SU-DHL-6 (cell line): Measurements from ENCODE around the gene DPYSL5.

Source experiments
- H2AFZ ChIP-seq: fragments of 200-600 bp; sonication (generic); 2 replicates; pipeline ENCODE4 v1.6.1; 2014; ENCODE audit warnings: low read depth, mild to moderate bottlenecking, moderate library complexity, mixed read lengths, antibody characterized with exemption, low read length; ENCODE audit not compliant: severe bottlenecking
- H3F3A ChIP-seq: fragments of 200-600 bp; shearing (Covaris generic); 2 replicates; pipeline ENCODE4 v1.6.0; 2016; ENCODE audit warnings: antibody characterized with exemption, mild to moderate bottlenecking; ENCODE audit not compliant: insufficient read depth
- H3K27ac ChIP-seq: fragments of 200-600 bp; sonication (generic); 2 replicates; pipeline ENCODE4 v1.5.1; 2016; ENCODE audit warnings: low read depth, mild to moderate bottlenecking, low read length, moderate library complexity, mixed read lengths
- H3K27me3 ChIP-seq: fragments of 200-600 bp; sonication (generic), shearing (Covaris generic); 2 replicates; pipeline ENCODE4 v1.6.0; 2014; ENCODE audit warnings: mild to moderate bottlenecking, low read length
- H3K36me3 ChIP-seq: fragments of 200-600 bp; sonication (generic); 2 replicates; pipeline ENCODE4 v1.6.1; 2014; ENCODE audit warnings: mild to moderate bottlenecking, low read length, mixed read lengths
- H3K4me2 ChIP-seq: fragments of 300-600, 200-600 bp; shearing (Covaris generic), sonication (generic); 2 replicates; pipeline ENCODE4 v1.6.0; 2014; ENCODE audit warnings: low read length, low read depth, mild to moderate bottlenecking; ENCODE audit not compliant: poor library complexity, severe bottlenecking
- H3K4me3 ChIP-seq: fragments of 200-600 bp; sonication (generic); 2 replicates; pipeline ENCODE4 v1.5.1; 2014; ENCODE audit warnings: antibody characterized with exemption, low read length, mild to moderate bottlenecking, mixed read lengths; ENCODE audit not compliant: insufficient read depth, poor library complexity, severe bottlenecking
- H3K79me2 ChIP-seq: fragments of 200-600 bp; sonication (generic); 2 replicates; pipeline ENCODE4 v1.6.1; 2014; ENCODE audit warnings: mild to moderate bottlenecking, low read length, moderate library complexity; ENCODE audit not compliant: insufficient read depth
- H3K9ac ChIP-seq: fragments of 200-600 bp; sonication (generic); 2 replicates; pipeline ENCODE4 v1.7.0; 2014; ENCODE audit warnings: mild to moderate bottlenecking, low read length
- H3K9me2 ChIP-seq: fragments of 200-600 bp; sonication (generic); replicated peaks from 2 replicates; pipeline ENCODE4 v1.6.1; 2014; ENCODE audit warnings: low read length; ENCODE audit not compliant: insufficient read depth
- H3K9me3 ChIP-seq: fragments of 200-600 bp; sonication (generic); 2 replicates; pipeline ENCODE4 v1.6.1; 2014; ENCODE audit warnings: low read length, mixed read lengths; ENCODE audit not compliant: insufficient read depth
- H4K20me1 ChIP-seq: fragments of 200-600 bp; sonication (generic); 2 replicates; pipeline ENCODE4 v1.6.1; 2014; ENCODE audit warnings: low read depth, mild to moderate bottlenecking, antibody characterized with exemption, low read length, moderate library complexity, mixed read lengths
- EZH2phosphoT487 ChIP-seq: fragments of 200-600 bp; sonication (generic), shearing (Covaris generic); conservative IDR thresholded peaks from 2 replicates; pipeline ENCODE4 v1.6.1; 2018; ENCODE audit warnings: mild to moderate bottlenecking, antibody characterized with exemption, low read length, moderate library complexity, mixed read lengths
- TF ChIP-seq, protein P1 (sequence below): fragments of 200-600 bp; sonication (generic); IDR thresholded peaks from one replicate; pipeline ENCODE4 v1.5.1; 2017; ENCODE audit warnings: antibody characterized with exemption, mild to moderate bottlenecking, low read length, moderate library complexity; ENCODE audit not compliant: insufficient read depth, poor library complexity, severe bottlenecking

DPYSL5 gene

DNA sequence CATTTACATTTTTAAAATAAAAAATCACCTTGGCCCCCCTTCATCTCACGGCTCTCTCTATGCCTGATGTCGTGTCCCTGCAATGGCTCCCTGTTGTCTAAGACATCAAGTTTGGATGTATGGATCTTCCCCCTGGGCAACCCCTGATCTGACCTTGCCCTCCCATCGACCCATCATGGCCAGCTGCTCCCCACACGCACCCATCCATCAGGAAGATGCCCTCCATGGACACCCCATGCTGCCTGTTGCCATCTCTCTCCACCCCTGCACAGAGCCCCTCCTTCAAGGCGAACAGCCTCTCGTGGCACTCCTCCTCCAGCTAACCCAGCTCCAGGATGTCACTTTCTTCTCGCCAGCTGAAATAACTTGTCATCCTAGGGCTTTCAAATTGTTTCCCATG is 59.5 kb downstream of the DPYSL5 start:
- no peaks in the 10 kb centered on the region for H4K20me1 ChIP-seq
- H3K9ac ChIP-seq: no peak overlapping the region
- H3K4me2 ChIP-seq: no peak overlapping the region
- TF ChIP-seq, protein P1, sequence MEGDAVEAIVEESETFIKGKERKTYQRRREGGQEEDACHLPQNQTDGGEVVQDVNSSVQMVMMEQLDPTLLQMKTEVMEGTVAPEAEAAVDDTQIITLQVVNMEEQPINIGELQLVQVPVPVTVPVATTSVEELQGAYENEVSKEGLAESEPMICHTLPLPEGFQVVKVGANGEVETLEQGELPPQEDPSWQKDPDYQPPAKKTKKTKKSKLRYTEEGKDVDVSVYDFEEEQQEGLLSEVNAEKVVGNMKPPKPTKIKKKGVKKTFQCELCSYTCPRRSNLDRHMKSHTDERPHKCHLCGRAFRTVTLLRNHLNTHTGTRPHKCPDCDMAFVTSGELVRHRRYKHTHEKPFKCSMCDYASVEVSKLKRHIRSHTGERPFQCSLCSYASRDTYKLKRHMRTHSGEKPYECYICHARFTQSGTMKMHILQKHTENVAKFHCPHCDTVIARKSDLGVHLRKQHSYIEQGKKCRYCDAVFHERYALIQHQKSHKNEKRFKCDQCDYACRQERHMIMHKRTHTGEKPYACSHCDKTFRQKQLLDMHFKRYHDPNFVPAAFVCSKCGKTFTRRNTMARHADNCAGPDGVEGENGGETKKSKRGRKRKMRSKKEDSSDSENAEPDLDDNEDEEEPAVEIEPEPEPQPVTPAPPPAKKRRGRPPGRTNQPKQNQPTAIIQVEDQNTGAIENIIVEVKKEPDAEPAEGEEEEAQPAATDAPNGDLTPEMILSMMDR: no peak
- no peak for TF ChIP-seq EZH2phosphoT487
- H3K27ac ChIP-seq: no peak overlapping the region
- no peak overlapping the region for H2AFZ ChIP-seq
- no peak overlapping the region for H3K4me3 ChIP-seq
- H3K9me2 ChIP-seq: no peaks in the 10 kb centered on the region
- no peaks in the 10 kb centered on the region for H3K27me3 ChIP-seq
- H3K79me2 ChIP-seq: no peaks in the 10 kb centered on the region
- no peaks in the 10 kb centered on the region for H3F3A ChIP-seq
- H3K36me3 ChIP-seq: no peaks in the 10 kb centered on the region
- H3K9me3 ChIP-seq: no peaks in the 10 kb centered on the region

DNA sequence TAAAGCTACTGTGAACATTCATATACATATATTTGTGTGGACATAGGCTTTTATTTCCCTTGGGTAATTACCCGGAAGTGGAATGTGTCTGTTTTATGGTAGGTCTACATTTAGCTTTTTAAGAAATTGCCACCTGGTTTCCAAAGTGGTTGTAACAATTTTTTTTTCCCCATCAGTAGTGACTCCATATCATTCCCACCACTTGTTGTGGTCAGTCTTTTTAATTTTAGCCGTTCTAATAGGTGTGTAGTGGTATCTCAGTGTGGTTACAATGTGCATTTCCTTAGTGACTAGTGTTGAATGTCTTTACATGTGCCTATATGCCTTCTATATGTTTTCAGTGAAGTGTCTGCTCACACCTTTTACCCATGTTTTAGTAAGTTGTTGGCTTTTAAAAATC is 62.2 kb downstream of the DPYSL5 start:
- Histone ChIP-seq H3K27me3 (no peaks in the 10 kb centered on the region), H3F3A (no peaks in the 10 kb centered on the region)

DNA sequence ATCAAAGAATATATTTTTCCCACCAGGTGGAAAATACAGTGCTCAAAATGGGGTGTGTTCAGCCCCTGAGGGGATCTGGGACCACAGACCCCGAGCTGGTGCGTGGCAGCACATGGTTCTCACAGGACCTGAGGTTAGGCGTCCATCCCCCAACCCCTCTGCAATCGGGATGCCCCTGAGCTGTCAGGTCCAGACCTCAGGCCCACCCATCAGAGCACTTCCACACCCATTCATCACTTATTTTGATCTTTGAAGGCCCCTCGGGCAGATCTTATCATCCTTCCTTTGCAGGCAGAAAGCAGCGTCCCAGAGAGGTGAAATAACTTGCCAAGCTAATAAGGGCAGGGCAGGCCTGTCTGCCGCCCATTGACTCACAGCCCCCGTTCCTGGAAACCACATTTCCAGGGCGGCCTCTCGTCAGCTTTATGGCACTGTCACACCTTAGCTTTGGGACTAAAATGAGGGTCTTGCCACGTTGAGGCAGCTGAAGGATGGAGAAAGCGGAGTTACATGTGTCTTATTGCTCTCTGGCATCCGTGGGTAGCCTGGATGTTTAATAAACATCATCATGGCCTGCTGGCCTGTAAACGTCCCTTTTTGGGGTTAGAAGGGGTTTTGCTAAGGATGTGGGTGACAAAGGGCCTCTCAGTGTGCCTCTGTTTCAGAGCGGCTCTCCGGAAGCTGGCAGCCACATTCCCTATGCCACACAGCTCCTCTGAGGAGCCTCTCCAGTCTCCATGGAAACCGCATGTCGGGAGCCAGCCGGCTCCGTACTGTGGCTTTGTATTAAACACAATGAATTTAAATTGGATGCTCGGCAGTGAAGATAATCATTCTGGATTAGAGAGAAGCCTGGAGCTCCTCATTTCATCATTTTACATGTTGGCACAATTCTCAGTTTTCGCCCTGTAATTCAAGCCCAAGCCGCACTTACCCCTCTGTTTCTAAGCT is 64.3 kb downstream of the DPYSL5 start:
- Histone ChIP-seq H3K36me3 (no peaks in the 10 kb centered on the region), H4K20me1 (no peaks in the 10 kb centered on the region), H3K27me3 (no peaks in the 10 kb centered on the region), H3K4me3 (no peak overlapping the region), H3K79me2 (no peaks in the 10 kb centered on the region), H3F3A (no peaks in the 10 kb centered on the region), H2AFZ (no peak overlapping the region), H3K9ac (no peak overlapping the region), H3K9me2 (no peaks in the 10 kb centered on the region), H3K4me2 (no peak overlapping the region), H3K9me3 (no peaks in the 10 kb centered on the region), H3K27ac (no peak overlapping the region)
- TF ChIP-seq, protein P1: no peak
- no peak for TF ChIP-seq EZH2phosphoT487

More for the DNA sequence above, 62.2 kb downstream of the DPYSL5 start:
- H4K20me1 ChIP-seq: no peaks in the 10 kb centered on the region
- H3K79me2 ChIP-seq: no peaks in the 10 kb centered on the region
- H3K4me3 ChIP-seq: no peak overlapping the region
- no peak for TF ChIP-seq EZH2phosphoT487
- TF ChIP-seq, protein P1: no peak
- H3K27ac ChIP-seq: no peak overlapping the region
- H3K36me3 ChIP-seq: no peaks in the 10 kb centered on the region
- no peaks in the 10 kb centered on the region for H3K9me2 ChIP-seq
- no peak overlapping the region for H2AFZ ChIP-seq
- no peak overlapping the region for H3K9ac ChIP-seq
- no peaks in the 10 kb centered on the region for H3K9me3 ChIP-seq
- H3K4me2 ChIP-seq: no peak overlapping the region
